Measurements from ENCODE around the gene PPP4C. TPM values are rescaled to one million over a fixed set of nuclear protein-coding genes. Genes with fewer than 3 reads are reported as not detected.

The PPP4C gene
- total RNA-seq (2021), result 162 and 163 TPM in 2 replicates
- long read RNA-seq, transcript PPP4C-202 (8 exons, 1,333 nt), result minor isoform, 10 of 563 reads
- long read RNA-seq, transcript PPP4C-201 (9 exons, 1,407 nt), result major isoform, 153 of 563 reads
- long read RNA-seq, transcript PPP4C-214 (8 exons, 1,301 nt), result minor isoform, 15 of 563 reads
- long read RNA-seq, transcript PPP4C-204 (8 exons, 941 nt), result minor isoform, 14 of 563 reads
- long read RNA-seq, partial matches to known transcripts, result 40 of 563 reads
- long read RNA-seq, other reads (novel, unspliced or antisense), result 330 of 563 reads

GRCh38 chr16:30075503-30076275, at the start of gene PPP4C:
TSS of gene PPP4C (plus strand) at chr16:30075994. CDS start at chr16:30076378, 384 bp downstream.
- Histone ChIP-seq H2AFZ (ENCODE audit: low read length) (no peak within 1 kb of the TSS), H2BK15ac (ENCODE audit: low read depth, low read length) (no peak within 1 kb of the TSS), H2BK120ac (ENCODE audit: low read depth, low read length, poor library complexity, severe bottlenecking) (no peak within 1 kb of the TSS), H4K5ac (ENCODE audit: insufficient read length, low read depth, low read length) (no peak within 1 kb of the TSS), H3K23me2 (ENCODE audit: insufficient read length, low read depth, low read length, poor library complexity, severe bottlenecking) (peaks cover 7% of the 10 kb centered on the region), H3K4me2 (ENCODE audit: insufficient read depth, insufficient read length, low read length) (peak within 1 kb of the TSS; percentile 88), H3K27ac (ENCODE audit: insufficient read length, low read depth, low read length) (no peak within 1 kb of the TSS), H3K79me2 (ENCODE audit: insufficient read depth, low read length) (peaks cover 16% of the 10 kb centered on the region; the same call in 1 of the 2 replicates), H3K27me3 (ENCODE audit: insufficient read depth, low read length) (no peaks in the 10 kb centered on the region), H3K9ac (ENCODE audit: extremely low read depth, insufficient read length, low read length) (peak within 1 kb of the TSS; percentile 80), H3K56ac (ENCODE audit: insufficient read length, low read depth, low read length) (no peak within 1 kb of the TSS), H3K9me3 (ENCODE audit: control insufficient read depth, low read depth, low read length) (no peaks in the 10 kb centered on the region), H4K20me1 (ENCODE audit: control insufficient read depth, insufficient read depth, insufficient read length) (no peaks in the 10 kb centered on the region), H3K23ac (ENCODE audit: insufficient read length, low read depth, low read length) (no peak within 1 kb of the TSS), H2BK12ac (ENCODE audit: insufficient read length, low read depth, low read length) (no peak within 1 kb of the TSS), H2BK5ac (ENCODE audit: insufficient read length, low read length) (no peak within 1 kb of the TSS), H4K91ac (ENCODE audit: insufficient read length, low read depth, low read length) (no peak within 1 kb of the TSS), H3K18ac (ENCODE audit: insufficient read length, low read depth, low read length) (peak within 1 kb of the TSS; percentile 93), H3K4ac (ENCODE audit: low read depth, low read length) (no peak within 1 kb of the TSS), H3K14ac (ENCODE audit: insufficient read depth, low read length) (peak within 1 kb of the TSS; percentile 95), H3K4me1 (ENCODE audit: insufficient read depth, low read length) (no peaks in the 10 kb centered on the region), H4K8ac (replicated peaks; ENCODE audit: insufficient read length, low read depth, low read length) (no peak within 1 kb of the TSS), H3K79me1 (ENCODE audit: insufficient read depth, low read depth, low read length, poor library complexity, severe bottlenecking) (peaks cover 9% of the 10 kb centered on the region), H2AK5ac (ENCODE audit: insufficient read length, low read length) (no peak within 1 kb of the TSS), H2BK20ac (ENCODE audit: low read depth, low read length, poor library complexity, severe bottlenecking) (no peak within 1 kb of the TSS), H3T11ph (ENCODE audit: low read length) (no peak within 1 kb of the TSS)
- no peaks in the 10 kb centered on the region; a peak in 2 of 5 replicates for H3K9me3 Mint-ChIP-seq
- peak within 1 kb of the TSS; percentile 89 to 93 for H3K4me3 Mint-ChIP-seq
- peaks cover 13 to 19% of the 10 kb centered on the region in 2 experiments for H3K4me1 Mint-ChIP-seq
- TF ChIP-seq, protein P1, sequence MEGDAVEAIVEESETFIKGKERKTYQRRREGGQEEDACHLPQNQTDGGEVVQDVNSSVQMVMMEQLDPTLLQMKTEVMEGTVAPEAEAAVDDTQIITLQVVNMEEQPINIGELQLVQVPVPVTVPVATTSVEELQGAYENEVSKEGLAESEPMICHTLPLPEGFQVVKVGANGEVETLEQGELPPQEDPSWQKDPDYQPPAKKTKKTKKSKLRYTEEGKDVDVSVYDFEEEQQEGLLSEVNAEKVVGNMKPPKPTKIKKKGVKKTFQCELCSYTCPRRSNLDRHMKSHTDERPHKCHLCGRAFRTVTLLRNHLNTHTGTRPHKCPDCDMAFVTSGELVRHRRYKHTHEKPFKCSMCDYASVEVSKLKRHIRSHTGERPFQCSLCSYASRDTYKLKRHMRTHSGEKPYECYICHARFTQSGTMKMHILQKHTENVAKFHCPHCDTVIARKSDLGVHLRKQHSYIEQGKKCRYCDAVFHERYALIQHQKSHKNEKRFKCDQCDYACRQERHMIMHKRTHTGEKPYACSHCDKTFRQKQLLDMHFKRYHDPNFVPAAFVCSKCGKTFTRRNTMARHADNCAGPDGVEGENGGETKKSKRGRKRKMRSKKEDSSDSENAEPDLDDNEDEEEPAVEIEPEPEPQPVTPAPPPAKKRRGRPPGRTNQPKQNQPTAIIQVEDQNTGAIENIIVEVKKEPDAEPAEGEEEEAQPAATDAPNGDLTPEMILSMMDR (conservative IDR thresholded peaks at IDR 0.05), result no peak
- peak; percentile 91 for DNase-seq
- no CpG with 5 or more reads among the region's 67 CpGs for WGBS (ENCODE audit: extremely low coverage, insufficient read length, low lambda C conversion rate)
- H3K36me3 Mint-ChIP-seq (ENCODE audit: insufficient read depth in 1 of 3, low read depth in 3 of 3), result peaks cover 39 to 59% (median 52%) of the 10 kb centered on the region in 3 experiments; a peak in 6 of 7 replicates
- peak within 1 kb of the TSS; percentile 94 to 97 (median 96) for H3K27ac Mint-ChIP-seq
- H3K27me3 Mint-ChIP-seq (ENCODE audit: low read depth), result no peaks in the 10 kb centered on the region
